ENCODE measurements around the gene ZFP36L1.

ZFP36L1 gene

GRCh38 chr14:68762953-68763764 lies 29.7 kb downstream of the ZFP36L1 start:
- DNase-seq = no peak

GRCh38 chr14:68761391-68761790 lies 31.5 kb downstream of the ZFP36L1 start:
- DNase-seq = no peak

GRCh38 chr14:68760761-68761160 lies 32.1 kb downstream of the ZFP36L1 start:
- no peak for DNase-seq

DNA sequence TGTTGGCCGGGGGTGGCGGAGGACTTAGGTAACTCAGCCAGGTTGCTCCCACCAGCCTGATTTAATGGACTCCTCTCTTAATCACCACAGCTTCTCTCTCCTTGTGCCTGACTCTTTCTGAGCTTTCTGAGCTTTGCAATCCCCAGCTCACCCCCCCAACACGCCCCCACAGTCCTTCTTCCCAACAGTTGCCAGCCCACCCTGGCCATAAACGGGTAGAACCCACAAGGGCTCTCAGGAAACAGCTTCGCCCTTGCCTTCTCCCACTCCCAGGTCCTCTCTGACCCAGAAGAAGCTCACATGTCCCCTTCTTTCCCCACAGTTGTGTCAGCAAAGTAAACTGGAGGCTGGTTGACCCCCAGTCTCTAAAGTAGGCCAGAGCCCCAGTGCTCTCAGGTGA lies 32.9 kb downstream of the ZFP36L1 start:
- DNase-seq = no peak

DNA sequence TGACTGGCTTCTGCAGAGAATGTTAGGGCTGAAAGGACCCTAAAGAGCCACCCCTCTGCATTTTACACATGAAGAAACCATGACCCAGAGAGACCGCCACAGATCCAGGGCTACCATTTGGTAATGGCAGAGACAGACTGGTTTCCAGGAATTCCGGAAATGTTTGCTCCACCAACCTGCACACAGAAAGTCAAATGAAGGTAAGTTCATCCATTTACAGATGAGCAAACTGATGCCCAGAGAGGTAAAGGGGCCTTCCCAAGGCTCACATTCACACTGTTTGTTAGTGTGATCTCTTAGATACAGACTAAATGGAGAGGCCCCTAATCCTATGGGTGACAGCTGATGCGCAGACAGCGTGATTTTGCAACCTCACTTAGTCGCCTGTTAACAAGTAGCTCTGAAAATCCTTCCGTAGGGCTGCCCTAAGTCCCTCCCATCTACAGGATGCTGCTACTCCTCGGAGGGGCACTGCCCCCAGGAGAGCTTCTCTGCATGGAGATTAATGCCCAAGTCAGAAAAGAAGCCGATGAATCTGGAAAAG lies 33.8 kb downstream of the ZFP36L1 start:
- no peak for DNase-seq

DNA sequence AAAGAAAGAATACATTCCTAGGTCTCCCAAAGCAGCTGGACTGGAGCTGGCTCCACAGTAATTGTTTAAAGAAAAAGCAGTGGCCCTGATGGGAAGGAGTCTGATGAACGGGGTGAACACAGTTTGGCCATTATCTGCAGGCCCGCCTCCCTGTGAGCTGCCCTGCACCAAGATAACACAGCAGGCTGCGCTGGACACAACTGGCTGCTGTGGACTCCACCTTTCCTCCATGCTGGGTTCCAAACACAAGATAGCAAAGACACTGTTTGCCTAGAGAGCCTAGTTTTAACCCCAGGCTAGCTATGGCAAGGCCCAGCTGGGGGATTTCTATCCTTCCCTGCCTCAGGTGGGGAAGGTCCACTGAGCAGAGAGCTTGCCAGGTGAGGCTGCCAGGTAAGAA lies 34.6 kb downstream of the ZFP36L1 start:
- DNase-seq = no peak

GRCh38 chr14:68757618-68758081 lies 35.2 kb downstream of the ZFP36L1 start:
- DNase-seq = peak; percentile 43

DNA sequence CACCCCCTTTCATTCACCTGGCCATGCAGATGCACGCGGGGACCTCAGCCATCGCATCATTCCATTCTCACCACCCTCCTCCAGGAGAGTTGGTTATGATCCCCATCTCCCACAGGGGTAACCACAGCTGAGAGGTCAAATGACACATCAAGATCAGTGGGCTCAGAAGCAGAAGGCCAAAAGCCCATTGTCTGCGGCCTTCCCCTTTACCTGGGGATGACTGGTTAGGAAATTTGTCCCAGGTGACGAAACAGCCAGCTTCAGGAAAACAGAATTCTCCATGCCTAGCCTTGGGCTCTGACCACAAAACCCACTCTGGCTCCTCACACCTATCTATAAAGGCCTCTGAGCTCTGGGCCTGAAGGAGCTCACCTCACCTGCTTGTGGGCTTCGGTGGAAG lies 36.1 kb downstream of the ZFP36L1 start:
- no peak for DNase-seq

GRCh38 chr14:68756000-68756481 lies 36.8 kb downstream of the ZFP36L1 start:
- DNase-seq = peak; percentile 35

DNA sequence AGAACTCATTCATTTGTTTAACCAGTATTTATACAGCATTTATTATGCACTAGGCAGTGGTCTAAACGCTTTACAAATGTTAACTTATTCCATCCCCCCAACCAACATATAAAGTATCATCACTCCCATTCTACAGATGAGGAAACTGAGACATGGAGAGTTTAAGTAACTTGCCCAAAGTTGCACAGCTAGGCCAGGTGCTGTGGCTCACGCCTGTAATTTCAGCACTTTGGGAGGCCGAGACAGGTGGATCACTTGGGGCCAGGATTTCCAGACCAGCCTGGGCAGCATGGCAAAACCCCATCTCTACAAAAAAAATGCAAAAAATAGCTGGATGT lies 37.9 kb downstream of the ZFP36L1 start:
- no peak for DNase-seq

- DNase-seq = peak; percentile 69
These were observed 39.2 kb downstream of the ZFP36L1 start for GRCh38 chr14:68753690-68754089.

GRCh38 chr14:68752271-68753006 lies 40.4 kb downstream of the ZFP36L1 start:
- DNase-seq = no peak

GRCh38 chr14:68749487-68750475 lies 43.1 kb downstream of the ZFP36L1 start:
- DNase-seq = no peak

- no peak for DNase-seq
These were observed 44.2 kb downstream of the ZFP36L1 start for GRCh38 chr14:68748691-68749090.

DNA sequence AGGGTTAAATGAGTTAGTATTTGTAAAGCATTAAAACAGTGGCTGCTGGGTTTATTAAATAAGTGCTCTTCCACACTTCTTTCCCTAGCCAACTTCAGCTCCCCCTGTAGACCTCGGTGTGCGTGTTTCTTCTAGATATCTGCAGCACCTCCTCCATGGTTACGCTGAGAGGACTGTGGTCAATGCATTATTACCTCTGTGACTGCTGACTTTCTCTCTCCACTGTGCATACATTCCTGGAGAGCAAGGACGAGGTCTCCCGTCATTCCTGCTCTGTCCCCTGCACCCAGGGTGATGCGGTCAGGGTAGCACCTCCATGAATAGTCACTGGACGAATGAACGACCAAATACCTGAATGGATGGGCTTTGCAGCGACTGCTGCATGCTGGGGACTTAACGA lies 44.6 kb downstream of the ZFP36L1 start:
- no peak for DNase-seq

- no peak for DNase-seq
These were observed 45.5 kb downstream of the ZFP36L1 start for GRCh38 chr14:68747393-68747792.

GRCh38 chr14:68744613-68745012 lies 48.3 kb downstream of the ZFP36L1 start:
- no peak for DNase-seq

- DNase-seq = no peak
These were observed 50.9 kb downstream of the ZFP36L1 start for GRCh38 chr14:68741839-68742470.

DNA sequence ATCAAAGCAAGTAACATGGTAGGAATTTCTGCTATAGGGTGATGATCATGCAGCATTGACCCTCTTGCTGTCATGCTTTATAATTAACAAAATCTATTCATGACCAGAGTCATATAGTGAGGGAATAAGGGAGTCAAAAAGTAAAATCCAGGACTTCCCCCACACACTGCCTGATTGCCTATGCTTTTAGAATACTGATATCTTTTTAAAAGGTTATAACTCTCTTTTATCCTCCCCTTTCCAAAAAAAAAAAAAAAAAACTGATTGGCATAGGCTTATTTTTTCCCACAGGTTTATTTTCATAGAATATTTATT lies 51.4 kb downstream of the ZFP36L1 start:
- no peak for DNase-seq

DNA sequence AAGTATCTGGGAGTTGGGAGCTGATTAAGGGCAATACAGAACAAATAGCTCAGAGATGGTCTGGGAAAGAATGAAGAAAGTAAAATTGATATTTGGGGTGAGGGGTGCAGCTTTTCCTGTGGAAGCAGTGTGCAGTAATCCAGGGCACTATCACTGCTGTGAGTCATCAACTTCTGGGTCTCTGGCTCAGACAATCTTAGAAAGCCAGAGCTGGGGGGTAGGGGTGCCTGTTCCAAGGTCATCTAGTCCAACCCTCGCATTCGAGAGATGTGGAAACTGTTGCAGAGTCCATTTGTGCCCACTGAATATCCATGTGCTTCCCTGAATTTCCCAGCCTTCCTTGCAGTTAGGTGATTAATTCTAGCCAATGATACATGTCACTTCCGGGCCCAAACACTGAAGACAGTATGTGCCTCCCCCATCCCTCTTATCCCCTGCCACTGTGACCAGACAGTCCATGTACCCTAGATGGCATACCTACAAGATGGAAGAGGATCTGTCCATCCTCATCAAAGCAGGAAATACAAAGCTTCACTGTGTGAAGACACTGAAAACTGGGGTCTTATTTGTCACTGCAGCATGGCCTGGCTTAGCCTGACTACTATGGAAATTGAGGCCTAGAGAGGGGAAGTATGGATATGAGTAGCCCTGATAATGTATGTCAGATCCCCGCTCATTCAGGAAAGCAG lies 51.9 kb downstream of the ZFP36L1 start:
- no peak for DNase-seq

- DNase-seq = no peak
These were observed 53.2 kb downstream of the ZFP36L1 start for GRCh38 chr14:68739701-68740100.
